H1 (cell line): ENCODE results near the gene SIMC1.
"Not testable (repeated sequence)": the region's sequence is repeated elsewhere in the genome, so short reads cannot be mapped to it uniquely, and the experiment has no call there.

Experiments
- CHD2 ChIP-seq: IDR thresholded peaks from 2 replicates; pipeline ENCODE4 v1.6.1; 2012; ENCODE audit warnings: low read length, improper control_type of control experiment
- CTCF ChIP-seq, 3 experiments: IDR thresholded peaks; 1 replicate in 2 of 3; 2 replicates in 1 of 3; pipeline versions ENCODE4 v1.5.1 to v1.6.1; 2011; ENCODE audit warnings: low read length in 3 of 3, mild to moderate bottlenecking in 3 of 3, inconsistent platforms in 2 of 3, low read depth in 1 of 3, moderate library complexity in 1 of 3; ENCODE audit not compliant: insufficient read depth in 1 of 3; ENCODE audit errors: control extremely low read depth in 1 of 3
- EP300 ChIP-seq, 2 experiments: IDR thresholded peaks; 1 replicate in 1 of 2; 2 replicates in 1 of 2; pipeline ENCODE4 v1.6.1; 2011 to 2012; ENCODE audit warnings: low read depth in 2 of 2, low read length in 2 of 2, mild to moderate bottlenecking in 2 of 2, borderline replicate concordance in 1 of 2, inconsistent platforms in 1 of 2, moderate library complexity in 1 of 2
- SIRT6 ChIP-seq: IDR thresholded peaks from one replicate; pipeline ENCODE4 v1.7.1; 2012; ENCODE audit warnings: low read length, inconsistent platforms

GRCh38 chr5:176237971-176238644 is at the start of gene SIMC1:
- not testable (repeated sequence) for TF ChIP-seq CHD2; EP300 (IDR thresholded peaks at IDR 0.05; ENCODE audit: borderline replicate concordance in 1 of 2, low read depth in 2 of 2, low read length in 2 of 2); SIRT6; CTCF (IDR thresholded peaks at IDR 0.05; ENCODE audit: control extremely low read depth in 1 of 3, insufficient read depth in 1 of 3, low read depth in 1 of 3, low read length in 3 of 3)
